H1 (cell line): Measurements from ENCODE around the gene CXCL14. TPM values are rescaled to one million over a fixed set of nuclear protein-coding genes. Genes with fewer than 3 reads are reported as not detected.

Source experiments
- CTCF ChIA-PET: fragments of 300-600 bp; sonication (Branson Sonifier 250); formaldehyde crosslinking; loops from one replicate; lab custom pipeline; 2021; ENCODE audit not compliant: partially characterized antibody; lab: Charles Lee
- POLR2A ChIA-PET: fragments of 300-600 bp; sonication (Branson Sonifier 250); formaldehyde crosslinking; loops from one replicate; lab custom pipeline; 2021; ENCODE audit warnings: inconsistent platforms; ENCODE audit not compliant: partially characterized antibody; lab: Charles Lee
- DNase-seq, 2 experiments: peaks; one replicate each; pipeline versions ENCODE4 v3.0.0 to v3.0.0-alpha.2; 2010 to 2022; ENCODE audit warnings: low spot score in 2 of 2, low read depth in 1 of 2, mixed read lengths in 1 of 2
- FAIRE-seq: peaks from 2 replicates; lab custom pipeline; 2011; peaks lifted over from hg19 to GRCh38; lab: Jason Lieb, UNC
- H2AFZ ChIP-seq: 2 replicates; pipeline ENCODE4 v1.8.1; 2012; ENCODE audit warnings: low read length, inconsistent platforms
- H2AK5ac ChIP-seq: 2 replicates; pipeline ENCODE4 v1.6.1; 2013; ENCODE audit warnings: low read depth, low read length
- H2BK120ac ChIP-seq: replicated peaks from 2 replicates; pipeline ENCODE3; 2013; ENCODE audit warnings: low read depth, low read length, inconsistent platforms
- H2BK12ac ChIP-seq: 2 replicates; pipeline ENCODE4 v1.6.1; 2013; ENCODE audit warnings: low read depth, low read length
- H2BK15ac ChIP-seq: 2 replicates; pipeline ENCODE4 v1.6.1; 2013; ENCODE audit warnings: low read length
- H2BK20ac ChIP-seq: 2 replicates; pipeline ENCODE4 v1.6.1; 2013; ENCODE audit warnings: low read length
- H2BK5ac ChIP-seq: 2 replicates; pipeline ENCODE4 v1.6.1; 2013; ENCODE audit warnings: low read depth, low read length
- H3K14ac ChIP-seq: 2 replicates; pipeline ENCODE4 v1.6.1; 2013; ENCODE audit warnings: inconsistent platforms; ENCODE audit not compliant: insufficient read length
- H3K18ac ChIP-seq: 2 replicates; pipeline ENCODE4 v1.6.1; 2013; ENCODE audit warnings: low read length; ENCODE audit errors: extremely low read depth
- H3K23ac ChIP-seq: 2 replicates; pipeline ENCODE4 v1.6.1; 2013; ENCODE audit warnings: inconsistent platforms; ENCODE audit not compliant: insufficient read length
- H3K23me2 ChIP-seq: 2 replicates; pipeline ENCODE4 v1.6.1; 2013; ENCODE audit warnings: low read depth, low read length
- H3K27ac ChIP-seq: 2 replicates; pipeline ENCODE4 v1.6.1; 2011; ENCODE audit warnings: low read depth, low read length, inconsistent platforms
- H3K27me3 ChIP-seq, 4 experiments: replicated peaks in 1 of 4; 1 replicate in 1 of 4; 2 replicates in 3 of 4; pipeline versions ENCODE4 v1.6.1 to v1.8.1; 2011 to 2013; ENCODE audit warnings: low read length in 3 of 4, mild to moderate bottlenecking in 3 of 4, inconsistent platforms in 2 of 4, mixed read lengths in 2 of 4, moderate library complexity in 1 of 4; ENCODE audit not compliant: control insufficient read depth in 3 of 4, insufficient read depth in 3 of 4; ENCODE audit errors: extremely low read depth in 1 of 4
- H3K36me3 ChIP-seq, 4 experiments: 2 replicates each; pipeline versions ENCODE4 v1.6.1 to v1.8.1; 2011 to 2013; ENCODE audit warnings: mild to moderate bottlenecking in 4 of 4, low read length in 3 of 4, moderate library complexity in 2 of 4, control low read depth in 1 of 4, inconsistent platforms in 1 of 4; ENCODE audit not compliant: insufficient read depth in 4 of 4, control insufficient read depth in 2 of 4
- H3K4ac ChIP-seq: replicated peaks from 2 replicates; pipeline ENCODE3; 2013; ENCODE audit warnings: low read length, low read depth, mixed read lengths, inconsistent platforms; ENCODE audit not compliant: insufficient read length
- H3K4me1 ChIP-seq, 4 experiments: replicated peaks in 1 of 4; 1 replicate in 1 of 4; 2 replicates in 3 of 4; pipeline versions ENCODE4 v1.6.1 to v1.8.1; 2011 to 2013; ENCODE audit warnings: low read length in 3 of 4, inconsistent platforms in 2 of 4, mixed read lengths in 1 of 4; ENCODE audit not compliant: insufficient read depth in 4 of 4, control insufficient read depth in 3 of 4
- H3K4me2 ChIP-seq, 2 experiments: 2 replicates each; pipeline versions ENCODE4 v1.6.1 to v1.8.1; 2011 to 2013; ENCODE audit warnings: low read depth in 2 of 2, low read length in 2 of 2, control low read depth in 1 of 2, inconsistent platforms in 1 of 2, mild to moderate bottlenecking in 1 of 2; ENCODE audit not compliant: insufficient read depth in 1 of 2
- H3K4me3 ChIP-seq, 4 experiments: fragments of 200-600, 300-600 bp in 1 of 4; sonication (generic), shearing (Covaris generic), sonication (Bioruptor Twin) in 1 of 4; 2 replicates each; pipeline versions ENCODE4 v1.5.1 to v1.8.1; 2011 to 2016; ENCODE audit warnings: low read length in 4 of 4, low read depth in 3 of 4, control low read depth in 2 of 4, inconsistent platforms in 2 of 4, mild to moderate bottlenecking in 2 of 4, mixed read lengths in 1 of 4, moderate library complexity in 1 of 4; ENCODE audit not compliant: insufficient read depth in 2 of 4; ENCODE audit errors: extremely low read depth in 1 of 4
- H3K56ac ChIP-seq: replicated peaks from 2 replicates; pipeline ENCODE3; 2013; ENCODE audit warnings: low read depth, mild to moderate bottlenecking, mixed read lengths, low read length, inconsistent platforms; ENCODE audit not compliant: insufficient read length
- H3K79me1 ChIP-seq: 2 replicates; pipeline ENCODE4 v1.6.1; 2013; ENCODE audit warnings: low read depth, low read length, control low read depth
- H3K79me2 ChIP-seq, 2 experiments: 2 replicates each; pipeline versions ENCODE4 v1.6.1 to v1.8.1; 2012 to 2013; ENCODE audit warnings: low read length in 2 of 2, mild to moderate bottlenecking in 2 of 2, inconsistent platforms in 1 of 2; ENCODE audit not compliant: insufficient read depth in 2 of 2, control insufficient read depth in 1 of 2
- H3K9ac ChIP-seq, 4 experiments: replicated peaks in 1 of 4; 1 replicate in 1 of 4; 2 replicates in 3 of 4; pipeline versions ENCODE4 v1.6.1 to v1.8.1; 2011 to 2013; ENCODE audit warnings: low read depth in 3 of 4, low read length in 3 of 4, control low read depth in 2 of 4, mild to moderate bottlenecking in 2 of 4, moderate library complexity in 2 of 4, inconsistent platforms in 1 of 4; ENCODE audit errors: extremely low read depth in 1 of 4
- H3K9me3 ChIP-seq, 2 experiments: 2 replicates each; pipeline versions ENCODE4 v1.6.1 to v1.8.1; 2012 to 2013; ENCODE audit warnings: mild to moderate bottlenecking in 2 of 2, moderate library complexity in 2 of 2, control low read depth in 1 of 2, inconsistent platforms in 1 of 2, low read depth in 1 of 2, low read length in 1 of 2, mixed read lengths in 1 of 2; ENCODE audit not compliant: insufficient read depth in 2 of 2
- H4K20me1 ChIP-seq, 2 experiments: replicated peaks in 1 of 2; 2 replicates each; pipeline versions ENCODE3 to v1.8.1; 2011 to 2013; ENCODE audit warnings: inconsistent platforms in 2 of 2, low read length in 2 of 2, mild to moderate bottlenecking in 1 of 2; ENCODE audit not compliant: insufficient read depth in 2 of 2, control insufficient read depth in 1 of 2
- H4K5ac ChIP-seq: 2 replicates; pipeline ENCODE4 v1.6.1; 2013; ENCODE audit warnings: low read length, low read depth, mixed read lengths, inconsistent platforms; ENCODE audit not compliant: insufficient read length
- H4K8ac ChIP-seq: 2 replicates; pipeline ENCODE4 v1.8.0; 2013; ENCODE audit warnings: mild to moderate bottlenecking, moderate library complexity, low read length, inconsistent platforms; ENCODE audit not compliant: insufficient read depth; ENCODE audit errors: extremely low read depth
- H4K91ac ChIP-seq: replicated peaks from 2 replicates; pipeline ENCODE3; 2013; ENCODE audit warnings: low read length, mixed read lengths, inconsistent platforms; ENCODE audit not compliant: insufficient read length
- SP1 ChIP-seq: IDR thresholded peaks from 2 replicates; pipeline ENCODE4 v1.6.1; 2011; ENCODE audit warnings: low read depth, low read length
- SP4 ChIP-seq: IDR thresholded peaks from 2 replicates; pipeline ENCODE4 v1.6.1; 2012; ENCODE audit warnings: low read length, inconsistent platforms
- WGBS, 2 experiments: shearing (Covaris generic) in 1 of 2; methylation state at CpG; one replicate each; pipeline versions ENCODE4 v1.1.6 to v1.1.7; 2013 to 2015; ENCODE audit warnings: low lambda C conversion rate in 2 of 2, mixed read lengths in 2 of 2, inconsistent platforms in 1 of 2, low coverage in 1 of 2, missing lambda C conversion rate in 1 of 2; ENCODE audit not compliant: insufficient replicate concordance in 2 of 2, insufficient coverage in 1 of 2, insufficient read length in 1 of 2; ENCODE audit errors: extremely low coverage in 1 of 2, missing lambda C conversion rate in 1 of 2; 5-methylcytosine and 5-hydroxymethylcytosine counted together
- polyA plus RNA-seq, 7 experiments: library from polyadenylated mRNA; depleted of rRNA in 3 of 7; stranded (reverse) in 5 of 7; unstranded in 2 of 7; fragments of >200 nt in 5 of 7; fragments of 200-250 nt in 2 of 7; gene quantifications; 1 replicate in 5 of 7; 2 replicates in 1 of 7; 4 replicates in 1 of 7; pipeline versions ENCODE4 v1.2.1 to v1.2.3, GENCODE V29; 2011 to 2013; ENCODE audit warnings: missing spikeins in 2 of 7, mixed read lengths in 2 of 7
- total RNA-seq: library from RNA; stranded (reverse); fragmentation: NEBNext Ultra II Directional; extraction: Animal tissue kit (Norgen Biotek cat#: 25700); gene quantifications from 2 replicates; pipeline ENCODE4 v1.2.1, GENCODE V29; 2021
- TF ChIP-seq, protein P1 (sequence below): IDR thresholded peaks from 2 replicates; pipeline ENCODE4 v1.6.1; 2012; ENCODE audit warnings: low read length, inconsistent platforms

Gene CXCL14
- total and polyA plus RNA-seq, 2 of the 8 experiments (the other 6 are each of a cell fraction or from before 2014, with no cell fraction given), result 1.5 to 1.8 TPM

DNA sequence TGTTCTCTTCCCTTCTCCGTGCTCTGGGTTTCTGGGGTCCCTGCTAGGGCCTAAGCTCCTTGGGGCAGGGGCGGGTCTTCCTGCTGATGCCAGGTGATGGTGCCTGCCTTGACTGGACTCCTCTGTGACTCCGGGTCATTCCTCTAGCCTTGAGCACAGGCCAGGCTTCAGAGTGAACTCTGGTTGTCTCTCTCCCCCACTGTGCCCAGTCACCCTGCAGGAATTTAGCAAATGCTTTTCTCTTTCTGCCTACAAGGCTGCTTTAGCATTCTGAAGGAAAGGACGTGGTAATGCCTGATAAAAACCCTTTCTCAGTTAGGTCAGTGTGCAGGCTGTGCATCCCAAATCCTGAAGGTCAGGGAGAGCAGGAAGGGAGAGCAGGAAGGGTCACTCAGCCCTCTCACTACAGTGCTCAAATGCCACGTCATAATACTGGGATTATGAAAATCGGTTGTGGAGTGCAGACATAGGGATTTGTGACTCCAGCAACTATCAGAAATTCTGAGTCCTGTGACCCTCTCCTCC, 2.7 kb downstream of the CXCL14 start:
- TF ChIP-seq SP4 (no peak), SP1 (0 out of 2 replicates have a peak, but pooled peaks have one; percentile 8)
- TF ChIP-seq, protein P1, sequence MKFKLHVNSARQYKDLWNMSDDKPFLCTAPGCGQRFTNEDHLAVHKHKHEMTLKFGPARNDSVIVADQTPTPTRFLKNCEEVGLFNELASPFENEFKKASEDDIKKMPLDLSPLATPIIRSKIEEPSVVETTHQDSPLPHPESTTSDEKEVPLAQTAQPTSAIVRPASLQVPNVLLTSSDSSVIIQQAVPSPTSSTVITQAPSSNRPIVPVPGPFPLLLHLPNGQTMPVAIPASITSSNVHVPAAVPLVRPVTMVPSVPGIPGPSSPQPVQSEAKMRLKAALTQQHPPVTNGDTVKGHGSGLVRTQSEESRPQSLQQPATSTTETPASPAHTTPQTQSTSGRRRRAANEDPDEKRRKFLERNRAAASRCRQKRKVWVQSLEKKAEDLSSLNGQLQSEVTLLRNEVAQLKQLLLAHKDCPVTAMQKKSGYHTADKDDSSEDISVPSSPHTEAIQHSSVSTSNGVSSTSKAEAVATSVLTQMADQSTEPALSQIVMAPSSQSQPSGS, result no peak
- ChIA-PET CTCF (interaction anchor here (1.0 to 20.6 kb wide), 5 partner anchors 12 to 254 kb away, joined by 3 to 547 read pairs (median 248); no protein-coding TSS in a partner anchor), POLR2A (interaction anchor here (1.5 kb wide), 1 partner anchor 10 kb away, joined by 4 read pairs; no protein-coding TSS in a partner anchor)
- Histone ChIP-seq H3K27me3 (peaks cover 11 to 46% (median 39%) of the 10 kb centered on the region in 4 experiments), H2BK120ac (no peak overlapping the region), H3K9me3 (no peaks in the 10 kb centered on the region), H3K4me3 (no peak overlapping the region), H2AK5ac (no peak overlapping the region; the same call in 1 of the 2 replicates), H3K4ac (no peak overlapping the region), H2BK15ac (peak overlapping the region; percentile 74; the same call in 1 of the 2 replicates), H3K23me2 (peaks cover 9% of the 10 kb centered on the region), H4K91ac (no peak overlapping the region), H2BK20ac (0 out of 2 replicates have a peak overlapping the region, but pooled peaks have one; percentile 34), H3K9ac (no peak overlapping the region), H3K79me2 (no peaks in the 10 kb centered on the region), H3K4me1 (peaks cover 10 to 22% (median 19%) of the 10 kb centered on the region in 4 experiments), H2AFZ (no peak overlapping the region), H4K5ac (no peak overlapping the region), H3K23ac (no peak overlapping the region), H3K36me3 (no peaks in the 10 kb centered on the region), H3K79me1 (no peaks in the 10 kb centered on the region), H2BK12ac (no peak overlapping the region; the same call in 1 of the 2 replicates), H4K8ac (no peak overlapping the region), H3K56ac (no peak overlapping the region), H3K18ac (no peak overlapping the region), H2BK5ac (no peak overlapping the region), H3K4me2 (no peak overlapping the region; a peak in 1 of 4 replicates), H3K27ac (no peak overlapping the region), H4K20me1 (no peaks in the 10 kb centered on the region), H3K14ac (no peak overlapping the region)
- DNase-seq (no peak), FAIRE-seq (no peak)
- WGBS, 2 experiments, result 66% methylated on average over 6 of the region's 6 CpGs; no CpG with 5 or more reads in 1 of the 2 experiments
